DOHH2 (cell line): ENCODE measurements around the gene GRPEL2.

Source experiments
- H3F3A ChIP-seq: fragments of 200-600 bp; sonication (generic), shearing (Covaris generic); 2 replicates; pipeline ENCODE4 v1.6.0; 2016; ENCODE audit warnings: antibody characterized with exemption, mild to moderate bottlenecking; ENCODE audit not compliant: control insufficient read depth, insufficient read depth
- H3K27ac ChIP-seq: fragments of 200-600 bp; sonication (generic); 2 replicates; pipeline ENCODE4 v1.5.1; 2014; ENCODE audit warnings: low read depth, mild to moderate bottlenecking, low read length, moderate library complexity
- H3K27me3 ChIP-seq: fragments of 200-600 bp; sonication (generic); 2 replicates; pipeline ENCODE4 v1.6.1; 2014; ENCODE audit warnings: mild to moderate bottlenecking, low read length, mixed read lengths; ENCODE audit not compliant: control insufficient read depth
- H3K36me3 ChIP-seq: fragments of 200-600 bp; sonication (generic); 2 replicates; pipeline ENCODE4 v1.6.1; 2014; ENCODE audit warnings: mild to moderate bottlenecking, low read length, moderate library complexity, mixed read lengths; ENCODE audit not compliant: control insufficient read depth
- H3K4me1 ChIP-seq: fragments of 200-600 bp; sonication (generic); 2 replicates; pipeline ENCODE4 v1.6.1; 2014; ENCODE audit warnings: mild to moderate bottlenecking, low read length, mixed read lengths; ENCODE audit not compliant: control insufficient read depth
- H3K4me2 ChIP-seq: fragments of 200-600 bp; sonication (generic); 2 replicates; pipeline ENCODE4 v1.6.0; 2014; ENCODE audit warnings: mild to moderate bottlenecking, low read length, moderate library complexity
- H3K4me3 ChIP-seq: fragments of 200-600 bp; sonication (generic); 2 replicates; pipeline ENCODE4 v1.5.1; 2014; ENCODE audit warnings: mild to moderate bottlenecking, low read length, mixed read lengths
- H3K79me2 ChIP-seq: fragments of 200-600 bp; sonication (generic); 2 replicates; pipeline ENCODE4 v1.6.1; 2014; ENCODE audit warnings: mild to moderate bottlenecking, low read length, mixed read lengths; ENCODE audit not compliant: control insufficient read depth
- H3K9me2 ChIP-seq: fragments of 200-600 bp; sonication (generic); replicated peaks from 2 replicates; pipeline ENCODE4 v1.6.1; 2014; ENCODE audit warnings: mild to moderate bottlenecking, low read length, mixed read lengths; ENCODE audit not compliant: control insufficient read depth
- H3K9me3 ChIP-seq: fragments of 200-600 bp; sonication (generic); 2 replicates; pipeline ENCODE4 v1.6.1; 2014; ENCODE audit warnings: antibody characterized with exemption, low read length, mixed read lengths; ENCODE audit not compliant: control insufficient read depth, insufficient read depth
- H4K20me1 ChIP-seq: fragments of 200-600 bp; sonication (generic); 2 replicates; pipeline ENCODE4 v1.6.0; 2014; ENCODE audit warnings: low read depth, mild to moderate bottlenecking, antibody characterized with exemption, low read length, moderate library complexity; ENCODE audit not compliant: control insufficient read depth, insufficient read depth
- EZH2phosphoT487 ChIP-seq: fragments of 200-600 bp; sonication (generic); IDR thresholded peaks from 2 replicates; pipeline ENCODE4 v1.6.1; 2017; ENCODE audit warnings: borderline replicate concordance, mild to moderate bottlenecking, antibody characterized with exemption, low read length, moderate library complexity, mixed read lengths
- TF ChIP-seq, protein P1 (sequence below): fragments of 200-600 bp; sonication (generic); IDR thresholded peaks from one replicate; pipeline ENCODE4 v1.5.1; 2014; ENCODE audit warnings: antibody characterized with exemption, mild to moderate bottlenecking, low read depth, low read length; ENCODE audit not compliant: poor library complexity, severe bottlenecking

GRPEL2 gene

DNA sequence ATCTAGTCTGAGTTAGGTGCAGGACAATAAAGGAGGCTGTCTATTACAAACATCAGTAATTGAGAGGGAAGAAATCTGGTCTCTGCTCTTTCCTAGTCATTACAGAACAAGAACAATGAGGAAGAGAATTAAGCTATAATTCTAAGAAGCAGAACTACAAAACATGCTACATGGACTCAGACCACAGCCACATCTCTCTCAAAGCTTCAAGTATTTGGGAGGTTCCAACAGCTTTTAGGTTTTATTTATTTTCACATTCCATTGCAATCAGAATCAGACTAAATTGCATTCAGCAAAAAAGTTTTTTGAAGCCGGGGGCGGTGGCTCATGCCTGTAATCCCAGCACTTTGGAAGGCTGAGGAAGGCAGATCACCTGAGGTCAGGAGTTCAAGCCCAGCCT lies 1.1 kb upstream of the GRPEL2 start:
- TF ChIP-seq, protein P1, sequence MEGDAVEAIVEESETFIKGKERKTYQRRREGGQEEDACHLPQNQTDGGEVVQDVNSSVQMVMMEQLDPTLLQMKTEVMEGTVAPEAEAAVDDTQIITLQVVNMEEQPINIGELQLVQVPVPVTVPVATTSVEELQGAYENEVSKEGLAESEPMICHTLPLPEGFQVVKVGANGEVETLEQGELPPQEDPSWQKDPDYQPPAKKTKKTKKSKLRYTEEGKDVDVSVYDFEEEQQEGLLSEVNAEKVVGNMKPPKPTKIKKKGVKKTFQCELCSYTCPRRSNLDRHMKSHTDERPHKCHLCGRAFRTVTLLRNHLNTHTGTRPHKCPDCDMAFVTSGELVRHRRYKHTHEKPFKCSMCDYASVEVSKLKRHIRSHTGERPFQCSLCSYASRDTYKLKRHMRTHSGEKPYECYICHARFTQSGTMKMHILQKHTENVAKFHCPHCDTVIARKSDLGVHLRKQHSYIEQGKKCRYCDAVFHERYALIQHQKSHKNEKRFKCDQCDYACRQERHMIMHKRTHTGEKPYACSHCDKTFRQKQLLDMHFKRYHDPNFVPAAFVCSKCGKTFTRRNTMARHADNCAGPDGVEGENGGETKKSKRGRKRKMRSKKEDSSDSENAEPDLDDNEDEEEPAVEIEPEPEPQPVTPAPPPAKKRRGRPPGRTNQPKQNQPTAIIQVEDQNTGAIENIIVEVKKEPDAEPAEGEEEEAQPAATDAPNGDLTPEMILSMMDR: no peak
- TF ChIP-seq EZH2phosphoT487: no peak
- Histone ChIP-seq H3K27me3 (no peaks in the 10 kb centered on the region), H3K4me3 (peak overlapping the region; percentile 89), H3K9me3 (no peaks in the 10 kb centered on the region), H3F3A (peaks cover 11% of the 10 kb centered on the region; the same call in 1 of the 2 replicates), H3K4me1 (peaks cover 41% of the 10 kb centered on the region), H3K4me2 (peak overlapping the region; percentile 83), H3K36me3 (peaks cover 32% of the 10 kb centered on the region), H3K79me2 (peaks cover 46% of the 10 kb centered on the region), H3K9me2 (no peaks in the 10 kb centered on the region), H3K27ac (peak overlapping the region; percentile 87; the same call in 1 of the 2 replicates), H4K20me1 (peaks cover 4% of the 10 kb centered on the region; the same call in 1 of the 2 replicates)

DNA sequence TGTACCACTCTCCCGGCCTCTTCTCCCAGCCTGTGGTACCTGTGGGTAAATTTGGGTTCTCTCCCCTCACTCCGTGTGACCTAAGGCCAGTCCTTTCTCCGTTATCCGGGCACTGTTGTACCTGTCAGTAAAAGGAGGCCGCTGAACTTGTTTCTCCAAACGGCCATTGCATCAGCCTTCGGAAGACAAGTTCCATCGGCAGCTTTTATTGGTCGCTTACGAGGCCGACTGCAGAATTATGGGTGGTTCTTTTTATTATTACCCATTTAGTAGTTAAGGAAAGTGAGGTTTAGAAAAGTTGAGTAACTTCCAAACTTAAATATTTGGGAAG lies 558 bp downstream of the GRPEL2 start:
- Histone ChIP-seq H3K27ac (peak overlapping the region; percentile 87), H3K79me2 (peaks cover 63% of the 10 kb centered on the region)
- no peak for TF ChIP-seq EZH2phosphoT487
- TF ChIP-seq, protein P1: no peak

DNA sequence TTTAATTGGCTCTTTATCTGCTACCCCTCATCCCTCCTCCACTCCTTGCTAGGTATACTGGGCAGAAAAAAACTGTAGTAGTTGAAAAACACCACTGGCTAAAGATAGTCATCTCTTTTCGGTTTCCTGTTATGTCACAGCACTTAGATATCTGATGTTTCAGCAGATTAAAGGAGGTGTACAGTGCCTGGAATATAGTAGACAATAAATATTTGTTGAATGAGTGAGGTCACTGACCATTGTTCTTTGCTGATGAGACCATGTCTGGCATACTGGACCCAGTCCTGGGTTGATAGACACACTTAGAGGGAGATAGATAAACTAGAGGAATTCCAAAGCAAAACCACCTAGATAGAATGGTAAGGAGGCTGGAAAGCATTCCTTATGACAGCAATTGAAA lies 3.2 kb downstream of the GRPEL2 start:
- peaks cover 4% of the 10 kb centered on the region; the same call in 1 of the 2 replicates for H4K20me1 ChIP-seq
- no peaks in the 10 kb centered on the region for H3K9me2 ChIP-seq
- TF ChIP-seq, protein P1: no peak
- TF ChIP-seq EZH2phosphoT487: no peak
- no peak overlapping the region for H3K27ac ChIP-seq
- no peak overlapping the region for H3K4me3 ChIP-seq
- H3K79me2 ChIP-seq: peaks cover 90% of the 10 kb centered on the region
- peaks cover 76% of the 10 kb centered on the region for H3K36me3 ChIP-seq
- no peaks in the 10 kb centered on the region for H3K9me3 ChIP-seq
- H3K27me3 ChIP-seq: no peaks in the 10 kb centered on the region
- peaks cover 40% of the 10 kb centered on the region for H3K4me1 ChIP-seq
- peak overlapping the region; percentile 83; the same call in 1 of the 2 replicates for H3K4me2 ChIP-seq
- peaks cover 25% of the 10 kb centered on the region for H3F3A ChIP-seq

More for the DNA sequence above, 558 bp downstream of the GRPEL2 start:
- no peaks in the 10 kb centered on the region for H3K9me3 ChIP-seq
- peaks cover 4% of the 10 kb centered on the region; the same call in 1 of the 2 replicates for H4K20me1 ChIP-seq
- peaks cover 11% of the 10 kb centered on the region; the same call in 1 of the 2 replicates for H3F3A ChIP-seq
- peaks cover 41% of the 10 kb centered on the region for H3K4me1 ChIP-seq
- no peaks in the 10 kb centered on the region for H3K9me2 ChIP-seq
- peaks cover 49% of the 10 kb centered on the region for H3K36me3 ChIP-seq
- H3K4me2 ChIP-seq: peak overlapping the region; percentile 83
- no peaks in the 10 kb centered on the region for H3K27me3 ChIP-seq
- H3K4me3 ChIP-seq: peak overlapping the region; percentile 89

DNA sequence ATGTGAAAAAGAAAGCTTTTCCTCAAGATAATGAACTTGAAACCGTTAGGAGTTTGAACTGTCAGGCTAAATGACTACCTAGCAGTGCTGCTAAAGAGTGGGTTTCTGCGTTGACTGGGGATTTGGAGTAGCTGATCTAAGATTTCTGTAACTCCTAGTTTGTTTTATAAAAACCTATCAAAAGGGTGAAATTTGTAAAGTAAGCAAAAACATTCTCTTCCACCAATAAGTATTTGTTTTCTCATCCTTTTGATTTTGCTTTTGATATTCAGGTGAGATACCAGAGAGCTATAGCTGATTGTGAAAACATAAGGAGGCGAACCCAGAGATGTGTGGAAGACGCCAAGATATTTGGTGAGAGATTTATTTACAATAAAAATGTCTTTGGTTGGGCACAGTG lies 4.1 kb downstream of the GRPEL2 start:
- H3K4me1 ChIP-seq: peaks cover 38% of the 10 kb centered on the region
- no peak overlapping the region for H3K4me2 ChIP-seq
- no peak for TF ChIP-seq EZH2phosphoT487
- TF ChIP-seq, protein P1: no peak
- peaks cover 4% of the 10 kb centered on the region; the same call in 1 of the 2 replicates for H4K20me1 ChIP-seq
- H3K4me3 ChIP-seq: no peak overlapping the region
- H3F3A ChIP-seq: peaks cover 25% of the 10 kb centered on the region
- H3K79me2 ChIP-seq: peaks cover 95% of the 10 kb centered on the region
- H3K36me3 ChIP-seq: peaks cover 85% of the 10 kb centered on the region
- H3K9me3 ChIP-seq: no peaks in the 10 kb centered on the region
- no peaks in the 10 kb centered on the region for H3K9me2 ChIP-seq
- H3K27ac ChIP-seq: no peak overlapping the region
- no peaks in the 10 kb centered on the region for H3K27me3 ChIP-seq
